Testis (tissue), 3 donors: ENCODE data around the gene USF2. TPM values are rescaled to one million over a fixed set of nuclear protein-coding genes. Genes with fewer than 3 reads are reported as not detected.
"Not testable (repeated sequence)": the region's sequence is repeated elsewhere in the genome, so short reads cannot be mapped to it uniquely, and the experiment has no call there.

Source experiments
- DNase-seq: peaks from one replicate; pipeline ENCODE4 v3.0.0-alpha.2; 2019
- H3K27ac ChIP-seq, 2 donors: fragments of 200-600 bp; sonication (generic); one replicate each; pipeline ENCODE4 v1.5.1; 2019
- H3K27me3 ChIP-seq: fragments of 200-600 bp; sonication (generic); one replicate; pipeline ENCODE4 v1.5.1; 2019
- H3K36me3 ChIP-seq: fragments of 200-600 bp; sonication (generic); one replicate; pipeline ENCODE4 v1.5.1; 2017; ENCODE audit warnings: low read depth; ENCODE audit errors: missing control alignments
- H3K4me1 ChIP-seq: fragments of 200-600 bp; sonication (generic); one replicate; pipeline ENCODE4 v1.5.1; 2019
- H3K4me3 ChIP-seq, 2 donors: fragments of 200-600 bp; sonication (generic); one replicate each; pipeline ENCODE4 v1.5.1; 2017 to 2019
- H3K9me3 ChIP-seq: fragments of 200-600 bp; sonication (generic); one replicate; pipeline ENCODE4 v1.5.1; 2017
- POLR2A ChIP-seq: fragments of 450-650 bp; IDR thresholded peaks from one replicate; pipeline ENCODE4 v1.6.1; 2017; ENCODE audit warnings: antibody characterized with exemption, mild to moderate bottlenecking, moderate library complexity
- WGBS, 2 donors: methylation state at CpG; one replicate each; pipeline ENCODE4 v1.1.5; 2018; 5-methylcytosine and 5-hydroxymethylcytosine counted together
- intact Hi-C: fragments of 100-400 bp; cut with DNase I; formaldehyde crosslinking; loops from one replicate; pipeline ENCODE4 v1.15.1; 2023; ENCODE audit warnings: low total_unique reads
- polyA plus RNA-seq: library from polyadenylated mRNA; stranded (reverse); fragments of 350-450 nt; fragmentation: Illumina TruSeq; extraction: RNeasy Lipid Tissue Mini Kit (QIAGEN cat#74804); gene quantifications from one replicate; pipeline ENCODE4 v1.2.3, GENCODE V29; 2014; ENCODE audit warnings: low read depth, low replicate concordance; ENCODE audit not compliant: insufficient read depth
- total RNA-seq, 2 donors: library from RNA; depleted of rRNA; stranded (reverse); fragments of >200 nt; gene quantifications; one replicate each; pipeline ENCODE4 v1.2.3, GENCODE V29; 2016
- TF ChIP-seq, protein P1 (sequence below), 3 experiments: fragments of 450-650 bp in 2 of 3; fragments of 200-600 bp in 1 of 3; sonication (generic) in 1 of 3; IDR thresholded peaks; one replicate each; pipeline ENCODE4 v1.5.1; 2016 to 2019; ENCODE audit warnings: antibody characterized with exemption in 3 of 3, mild to moderate bottlenecking in 2 of 3, moderate library complexity in 1 of 3

USF2 gene
- total and polyA plus RNA-seq, 3 donors from 2014 or later: 83.1 to 123 (median 105) TPM

DNA sequence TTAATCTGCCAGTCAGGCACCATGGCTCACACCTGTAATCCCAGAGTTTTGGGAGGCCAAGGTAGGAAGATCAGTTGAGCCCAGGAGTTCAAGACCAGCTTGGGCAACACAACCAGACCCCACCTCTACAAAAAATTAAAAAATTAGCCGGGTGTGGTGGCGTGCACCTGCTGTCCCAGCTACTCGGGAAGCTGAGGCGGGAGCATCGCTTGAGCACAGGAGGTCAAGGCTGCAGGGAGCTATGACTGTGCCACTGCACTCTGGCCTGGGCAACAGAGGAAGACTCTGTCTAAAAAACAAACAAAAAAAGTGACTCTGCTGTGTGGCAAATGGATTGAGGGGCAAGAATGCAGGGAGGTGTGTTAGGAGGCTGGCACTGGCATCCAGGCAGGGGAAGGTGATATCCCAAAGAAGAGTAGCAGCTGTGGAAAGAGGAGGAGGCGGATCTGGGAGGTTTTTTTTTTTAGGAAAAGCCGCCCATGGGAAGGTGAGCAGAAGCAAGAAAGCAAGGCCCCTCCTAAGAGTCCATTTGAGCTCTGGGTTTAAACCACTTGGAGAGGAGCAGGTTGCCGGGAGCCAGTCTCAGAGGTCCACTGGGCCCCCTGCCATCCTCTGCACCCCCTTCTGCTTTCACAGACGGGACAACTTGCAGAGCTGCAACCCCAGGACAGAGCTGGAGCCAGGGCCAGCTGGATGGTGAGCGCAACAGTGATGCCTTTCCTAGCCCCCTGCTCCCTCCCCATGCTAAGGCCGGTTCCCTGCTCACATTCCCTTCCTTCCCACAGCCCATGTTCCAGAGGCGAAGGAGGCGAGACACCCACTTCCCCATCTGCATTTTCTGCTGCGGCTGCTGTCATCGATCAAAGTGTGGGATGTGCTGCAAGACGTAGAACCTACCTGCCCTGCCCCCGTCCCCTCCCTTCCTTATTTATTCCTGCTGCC lies 15.7 kb downstream of the USF2 start:
- no peaks in the 10 kb centered on the region for H3K36me3 ChIP-seq
- intact Hi-C loops: no loop called here
- H3K27me3 ChIP-seq: no peaks in the 10 kb centered on the region
- no peaks in the 10 kb centered on the region for H3K9me3 ChIP-seq
- H3K4me3 ChIP-seq: no peak overlapping the region
- no peak for DNase-seq
- WGBS, 2 donors: 85 to 87% methylated on average over 17 of the region's 17 CpGs
- TF ChIP-seq, protein P1, sequence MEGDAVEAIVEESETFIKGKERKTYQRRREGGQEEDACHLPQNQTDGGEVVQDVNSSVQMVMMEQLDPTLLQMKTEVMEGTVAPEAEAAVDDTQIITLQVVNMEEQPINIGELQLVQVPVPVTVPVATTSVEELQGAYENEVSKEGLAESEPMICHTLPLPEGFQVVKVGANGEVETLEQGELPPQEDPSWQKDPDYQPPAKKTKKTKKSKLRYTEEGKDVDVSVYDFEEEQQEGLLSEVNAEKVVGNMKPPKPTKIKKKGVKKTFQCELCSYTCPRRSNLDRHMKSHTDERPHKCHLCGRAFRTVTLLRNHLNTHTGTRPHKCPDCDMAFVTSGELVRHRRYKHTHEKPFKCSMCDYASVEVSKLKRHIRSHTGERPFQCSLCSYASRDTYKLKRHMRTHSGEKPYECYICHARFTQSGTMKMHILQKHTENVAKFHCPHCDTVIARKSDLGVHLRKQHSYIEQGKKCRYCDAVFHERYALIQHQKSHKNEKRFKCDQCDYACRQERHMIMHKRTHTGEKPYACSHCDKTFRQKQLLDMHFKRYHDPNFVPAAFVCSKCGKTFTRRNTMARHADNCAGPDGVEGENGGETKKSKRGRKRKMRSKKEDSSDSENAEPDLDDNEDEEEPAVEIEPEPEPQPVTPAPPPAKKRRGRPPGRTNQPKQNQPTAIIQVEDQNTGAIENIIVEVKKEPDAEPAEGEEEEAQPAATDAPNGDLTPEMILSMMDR (IDR thresholded peaks at IDR 0.05): no peak
- TF ChIP-seq POLR2A: no peak
- H3K4me1 ChIP-seq: peaks cover 12% of the 10 kb centered on the region
- H3K27ac ChIP-seq: no peak overlapping the region

DNA sequence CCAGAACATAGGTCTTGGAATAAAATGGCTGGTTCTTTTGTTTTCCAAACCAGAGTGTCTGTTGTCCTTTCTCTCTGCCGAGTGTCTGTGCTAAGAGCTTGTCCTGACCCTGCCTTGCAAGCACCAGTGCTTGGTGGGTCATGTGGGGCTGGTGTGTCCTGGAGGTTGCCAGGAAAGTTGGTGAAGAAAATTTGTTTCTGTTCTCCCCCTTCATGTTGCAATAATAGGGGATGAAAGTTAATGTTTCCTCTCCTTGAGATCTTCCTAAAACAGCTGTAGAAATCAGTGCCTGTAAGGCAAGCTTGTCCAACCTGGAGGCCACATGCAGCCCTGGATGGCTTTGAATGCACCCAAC lies 16.3 kb downstream of the USF2 start:
- H3K4me1 ChIP-seq: peaks cover 8% of the 10 kb centered on the region
- no peaks in the 10 kb centered on the region for H3K9me3 ChIP-seq
- intact Hi-C loops: no loop called here
- 52 to 64% methylated on average over 1 of the region's 1 CpG for WGBS, 2 donors
- DNase-seq: no peak
- H3K36me3 ChIP-seq: no peaks in the 10 kb centered on the region
- TF ChIP-seq POLR2A: no peak
- TF ChIP-seq, protein P1 (IDR thresholded peaks at IDR 0.05): no peak
- no peaks in the 10 kb centered on the region for H3K27me3 ChIP-seq
- H3K4me3 ChIP-seq: no peak overlapping the region
- no peak overlapping the region for H3K27ac ChIP-seq

DNA sequence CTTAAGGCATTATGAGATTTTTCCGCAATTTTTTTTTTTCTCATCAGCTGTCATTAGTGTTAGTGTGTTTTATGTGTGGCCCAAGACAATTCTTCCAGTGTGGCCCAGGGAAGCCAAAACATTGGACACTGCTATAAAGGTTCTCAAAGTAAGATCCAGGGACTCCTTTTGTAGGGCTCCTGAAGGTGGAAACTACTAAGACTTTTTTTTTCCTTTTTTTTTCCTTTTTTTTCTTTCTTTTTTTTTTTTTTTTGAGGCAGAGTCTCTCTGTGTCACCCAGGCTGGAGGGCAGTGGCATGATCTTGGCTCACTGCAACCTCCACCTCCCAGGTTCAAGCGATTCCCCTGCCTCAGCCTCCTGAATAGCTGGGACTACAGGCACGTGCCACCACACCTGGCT lies 16.7 kb downstream of the USF2 start:
- not testable (repeated sequence) for H3K27ac ChIP-seq

DNA sequence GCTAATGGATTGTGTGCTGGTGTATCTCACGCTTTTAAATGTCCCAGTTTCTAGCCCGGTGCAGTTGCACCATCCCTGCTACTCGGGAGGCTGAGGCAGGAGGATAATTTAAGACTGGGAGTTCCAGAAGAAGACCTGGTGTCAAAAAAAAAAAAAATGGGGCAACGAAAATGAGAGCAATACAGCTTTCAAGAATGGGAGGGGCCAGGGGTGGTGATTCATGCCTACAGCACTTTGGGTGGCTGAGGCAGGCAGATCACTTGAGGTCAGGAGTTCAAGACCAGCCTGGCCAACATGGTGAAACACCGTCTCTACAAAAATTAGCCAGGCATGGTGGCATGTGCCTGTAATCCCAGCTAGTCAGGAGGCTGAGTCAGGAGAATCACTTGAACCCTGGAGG lies 17.3 kb downstream of the USF2 start:
- intact Hi-C loops, H3K4me3 ChIP-seq, DNase-seq, H3K27me3 ChIP-seq, H3K27ac ChIP-seq, H3K36me3 ChIP-seq, H3K9me3 ChIP-seq, H3K4me1 ChIP-seq: not testable (repeated sequence)
- WGBS, 2 donors: 88 to 93% methylated on average over 5 of the region's 5 CpGs

More for the DNA sequence above, 16.7 kb downstream of the USF2 start:
- intact Hi-C loops, H3K4me1 ChIP-seq, H3K9me3 ChIP-seq, H3K4me3 ChIP-seq, DNase-seq, H3K27me3 ChIP-seq, H3K36me3 ChIP-seq: not testable (repeated sequence)
- 88 to 94% methylated on average over 3 of the region's 3 CpGs for WGBS, 2 donors

DNA sequence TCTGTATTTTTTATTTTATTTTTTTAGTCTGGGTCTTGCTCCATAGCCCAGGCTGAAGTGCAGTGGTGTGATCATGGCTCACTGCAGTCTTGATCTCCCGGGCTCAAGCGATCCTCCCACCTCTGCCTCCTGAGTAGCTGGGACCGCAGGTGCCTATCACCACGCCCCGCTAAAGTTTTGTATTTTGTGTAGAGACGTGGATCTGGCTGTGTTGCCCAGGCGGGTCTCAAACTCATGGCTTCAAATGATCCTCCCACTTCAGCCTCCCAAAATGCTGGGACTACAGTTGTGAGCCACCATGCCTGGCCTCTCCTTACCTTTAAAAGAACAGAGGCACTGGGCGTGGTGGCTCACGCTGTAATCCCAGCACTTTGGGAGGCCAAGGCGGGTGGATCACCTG lies 19.0 kb downstream of the USF2 start:
- Histone ChIP-seq H3K27me3 (no peaks in the 10 kb centered on the region), H3K9me3 (no peaks in the 10 kb centered on the region), H3K36me3 (no peaks in the 10 kb centered on the region), H3K4me3 (no peak overlapping the region), H3K27ac (no peak overlapping the region), H3K4me1 (no peaks in the 10 kb centered on the region)
- no peak for DNase-seq
- no peak for TF ChIP-seq POLR2A
- TF ChIP-seq, protein P1 (IDR thresholded peaks at IDR 0.05): no peak
- intact Hi-C loops: no loop called here
- 85 to 94% methylated on average over 10 of the region's 10 CpGs for WGBS, 2 donors

DNA sequence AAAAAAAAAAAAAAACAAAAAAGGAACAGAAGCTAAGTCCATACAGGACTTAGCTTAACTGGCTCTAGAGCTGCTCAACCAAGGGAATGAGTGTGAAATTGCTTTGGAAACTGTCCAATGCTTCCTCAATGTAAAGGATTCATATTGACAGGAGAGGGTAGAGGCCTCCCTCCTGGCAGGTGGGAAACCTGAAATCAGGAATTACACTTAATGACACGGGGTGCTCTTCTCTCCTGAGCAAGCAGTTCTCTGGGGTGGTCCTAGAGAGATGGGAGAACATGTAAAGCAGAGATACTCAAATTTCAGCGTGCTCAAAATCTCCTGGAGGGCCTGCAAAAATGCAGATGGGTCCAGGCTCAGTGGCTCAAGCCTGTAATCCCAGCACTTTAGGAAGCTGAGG lies 19.6 kb downstream of the USF2 start:
- H3K4me1 ChIP-seq: no peaks in the 10 kb centered on the region
- no peaks in the 10 kb centered on the region for H3K9me3 ChIP-seq
- no peak overlapping the region for H3K27ac ChIP-seq
- H3K27me3 ChIP-seq: no peaks in the 10 kb centered on the region
- intact Hi-C loops: no loop called here
- WGBS, 2 donors: 76 to 77% methylated on average over 2 of the region's 2 CpGs
- TF ChIP-seq, protein P1 (IDR thresholded peaks at IDR 0.05): no peak
- TF ChIP-seq POLR2A: no peak
- no peak for DNase-seq
- H3K4me3 ChIP-seq: no peak overlapping the region
- H3K36me3 ChIP-seq: no peaks in the 10 kb centered on the region
